ENCODE data around the gene KCNAB1.

The KCNAB1 gene

GRCh38 chr3:156582532-156583183 is 462.3 kb downstream of the KCNAB1 start:
- no peaks in the 10 kb centered on the region for H3K9me2 ChIP-seq (replicated peaks; ENCODE audit: insufficient read depth, low read length)
- no peaks in the 10 kb centered on the region for H3K27me3 ChIP-seq (ENCODE audit: low read length)
- TF ChIP-seq EZH2phosphoT487 (conservative IDR thresholded peaks at IDR 0.05; ENCODE audit: low read length) (no peak), CTCF (IDR thresholded peaks at IDR 0.05; ENCODE audit: insufficient read depth, low read length, poor library complexity, severe bottlenecking) (no peak)
- no peaks in the 10 kb centered on the region for H3K79me2 ChIP-seq (ENCODE audit: insufficient read depth, low read length)
- H3K36me3 ChIP-seq (ENCODE audit: low read length) = no peaks in the 10 kb centered on the region
- no peaks in the 10 kb centered on the region for H4K20me1 ChIP-seq (ENCODE audit: low read depth, low read length)
- no peaks in the 10 kb centered on the region for H3F3A ChIP-seq (ENCODE audit: insufficient read depth)
- H3K27ac ChIP-seq (ENCODE audit: low read depth, low read length) = no peak overlapping the region
- no peak overlapping the region for H2AFZ ChIP-seq (ENCODE audit: low read depth, low read length, severe bottlenecking)
- no peak overlapping the region for H3K4me3 ChIP-seq (ENCODE audit: insufficient read depth, low read length, poor library complexity, severe bottlenecking)
- H3K9me3 ChIP-seq (ENCODE audit: insufficient read depth, low read length) = no peaks in the 10 kb centered on the region
- H3K9ac ChIP-seq (ENCODE audit: low read length) = no peak overlapping the region
- no peak overlapping the region for H3K4me2 ChIP-seq (ENCODE audit: low read depth, low read length, poor library complexity, severe bottlenecking)

GRCh38 chr3:156583469-156583868 is 463.1 kb downstream of the KCNAB1 start:
- H3K4me2 ChIP-seq (ENCODE audit: low read depth, low read length, poor library complexity, severe bottlenecking) = no peak overlapping the region
- H3K9ac ChIP-seq (ENCODE audit: low read length) = no peak overlapping the region
- H3K27me3 ChIP-seq (ENCODE audit: low read length) = no peaks in the 10 kb centered on the region
- no peak overlapping the region for H3K4me3 ChIP-seq (ENCODE audit: insufficient read depth, low read length, poor library complexity, severe bottlenecking)
- H3K9me2 ChIP-seq (replicated peaks; ENCODE audit: insufficient read depth, low read length) = no peaks in the 10 kb centered on the region
- H4K20me1 ChIP-seq (ENCODE audit: low read depth, low read length) = no peaks in the 10 kb centered on the region
- no peaks in the 10 kb centered on the region for H3K9me3 ChIP-seq (ENCODE audit: insufficient read depth, low read length)
- H2AFZ ChIP-seq (ENCODE audit: low read depth, low read length, severe bottlenecking) = no peak overlapping the region
- H3K36me3 ChIP-seq (ENCODE audit: low read length) = no peaks in the 10 kb centered on the region
- no peak overlapping the region for H3K27ac ChIP-seq (ENCODE audit: low read depth, low read length)
- no peaks in the 10 kb centered on the region for H3F3A ChIP-seq (ENCODE audit: insufficient read depth)
- no peaks in the 10 kb centered on the region for H3K79me2 ChIP-seq (ENCODE audit: insufficient read depth, low read length)
- no peak for TF ChIP-seq CTCF (IDR thresholded peaks at IDR 0.05; ENCODE audit: insufficient read depth, low read length, poor library complexity, severe bottlenecking)
- no peak for TF ChIP-seq EZH2phosphoT487 (conservative IDR thresholded peaks at IDR 0.05; ENCODE audit: low read length)

- H3F3A ChIP-seq (ENCODE audit: insufficient read depth) = no peaks in the 10 kb centered on the region
- no peak overlapping the region for H3K27ac ChIP-seq (ENCODE audit: low read depth, low read length)
- TF ChIP-seq CTCF (IDR thresholded peaks at IDR 0.05; ENCODE audit: insufficient read depth, low read length, poor library complexity, severe bottlenecking) (no peak), EZH2phosphoT487 (conservative IDR thresholded peaks at IDR 0.05; ENCODE audit: low read length) (no peak)
- no peaks in the 10 kb centered on the region for H3K79me2 ChIP-seq (ENCODE audit: insufficient read depth, low read length)
- H3K9me2 ChIP-seq (replicated peaks; ENCODE audit: insufficient read depth, low read length) = no peaks in the 10 kb centered on the region
- H3K9ac ChIP-seq (ENCODE audit: low read length) = no peak overlapping the region
- no peaks in the 10 kb centered on the region for H4K20me1 ChIP-seq (ENCODE audit: low read depth, low read length)
- no peaks in the 10 kb centered on the region for H3K27me3 ChIP-seq (ENCODE audit: low read length)
- H3K9me3 ChIP-seq (ENCODE audit: insufficient read depth, low read length) = no peaks in the 10 kb centered on the region
- no peak overlapping the region for H3K4me2 ChIP-seq (ENCODE audit: low read depth, low read length, poor library complexity, severe bottlenecking)
- no peaks in the 10 kb centered on the region for H3K36me3 ChIP-seq (ENCODE audit: low read length)
- peak overlapping the region; percentile 16 for H2AFZ ChIP-seq (ENCODE audit: low read depth, low read length, severe bottlenecking)
- H3K4me3 ChIP-seq (ENCODE audit: insufficient read depth, low read length, poor library complexity, severe bottlenecking) = no peak overlapping the region
Observed at GRCh38 chr3:156586905-156587759, 466.8 kb downstream of the KCNAB1 start.
